Activated CD4-positive, CD25-positive, alpha-beta regulatory T cell treated with anti-CD3 and anti-CD28 coated beads, Interleukin-2, amount 50 U/mL, for 72 hours (primary cell): ENCODE data around the gene MYO7B.

Source experiments
- DNase-seq: peaks from one replicate; pipeline ENCODE4 v3.0.0; 2021

The MYO7B gene

GRCh38 chr2:127575185-127575765 is 39.8 kb downstream of the MYO7B start:
- no peak for DNase-seq

- DNase-seq = peak; percentile 18
These were observed 40.5 kb downstream of the MYO7B start for GRCh38 chr2:127575941-127576432.

- peak; percentile 23 for DNase-seq
These were observed 41.1 kb downstream of the MYO7B start for GRCh38 chr2:127576433-127577207.

- DNase-seq = peak; percentile 6
These were observed 41.7 kb downstream of the MYO7B start for GRCh38 chr2:127577208-127577475.

- peak; percentile 14 for DNase-seq
These were observed 42.0 kb downstream of the MYO7B start for GRCh38 chr2:127577503-127577902.

GRCh38 chr2:127577973-127578372 is 42.5 kb downstream of the MYO7B start:
- DNase-seq = peak; percentile 21

- DNase-seq = no peak
These were observed 42.9 kb downstream of the MYO7B start for GRCh38 chr2:127578411-127578810.

- DNase-seq = no peak
These were observed 43.7 kb downstream of the MYO7B start for GRCh38 chr2:127579231-127579630.

- DNase-seq = no peak
These were observed 44.9 kb downstream of the MYO7B start for GRCh38 chr2:127580167-127581049.

- DNase-seq = no peak
These were observed 45.5 kb downstream of the MYO7B start for GRCh38 chr2:127581050-127581345.

- DNase-seq = no peak
These were observed 46.3 kb downstream of the MYO7B start for GRCh38 chr2:127581516-127582490.

GRCh38 chr2:127582863-127583861 is 47.7 kb downstream of the MYO7B start:
- DNase-seq = no peak

GRCh38 chr2:127584047-127584446 is 48.6 kb downstream of the MYO7B start:
- no peak for DNase-seq

GRCh38 chr2:127584516-127585033 is 49.1 kb downstream of the MYO7B start:
- DNase-seq = no peak

- no peak for DNase-seq
These were observed 49.9 kb downstream of the MYO7B start for GRCh38 chr2:127585270-127585807.

- no peak for DNase-seq
These were observed 50.7 kb downstream of the MYO7B start for GRCh38 chr2:127586136-127586535.

GRCh38 chr2:127586746-127587295 is 51.3 kb downstream of the MYO7B start:
- DNase-seq = no peak

GRCh38 chr2:127588241-127588640 is 52.8 kb downstream of the MYO7B start:
- no peak for DNase-seq

- no peak for DNase-seq
These were observed 53.9 kb downstream of the MYO7B start for GRCh38 chr2:127589358-127589757.

GRCh38 chr2:127589841-127590240 is 54.4 kb downstream of the MYO7B start:
- DNase-seq = no peak
